ENCODE measurements around the gene C2CD4A.
A peak's percentile ranks its signal among the peaks of the same experiment; 100 is the strongest.

Gene C2CD4A

DNA sequence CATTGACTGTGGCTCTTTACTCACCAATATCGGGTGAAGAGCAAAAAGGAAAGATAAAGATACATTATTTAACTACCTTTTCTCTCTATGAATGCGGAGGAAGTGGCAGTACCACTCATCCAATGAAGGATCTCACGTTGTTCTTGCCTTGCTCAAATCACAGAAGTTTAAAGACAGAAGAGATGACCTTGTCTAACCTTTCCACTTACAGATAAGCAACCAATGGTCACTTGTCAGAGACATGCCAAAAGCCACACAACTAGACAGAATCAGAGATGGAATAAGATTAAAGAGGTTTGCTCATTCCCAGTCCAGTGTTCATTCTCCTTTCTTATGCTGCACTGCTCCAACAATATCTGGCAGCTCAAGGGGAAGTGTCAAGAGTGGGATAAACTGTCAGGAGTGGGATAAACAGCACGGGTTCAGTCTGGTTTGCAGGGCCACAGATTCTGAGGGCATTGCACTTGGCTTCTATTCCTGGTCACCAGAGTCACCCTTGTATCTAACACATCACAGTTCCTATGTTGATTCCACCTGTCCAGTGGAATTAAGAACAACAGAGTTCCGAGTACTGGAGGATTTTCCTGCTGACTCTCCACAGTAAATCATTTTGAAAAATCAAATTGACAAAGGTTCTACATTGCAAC is 13.2 kb upstream of the C2CD4A start:
- CTCF ChIA-PET: interaction anchor here (0.7 kb wide), 1 partner anchor 9 kb away, joined by 3 read pairs; no protein-coding TSS in a partner anchor
- H3K9me3 Mint-ChIP-seq: peaks cover 6% of the 10 kb centered on the region
- no peak for DNase-seq
- no peaks in the 10 kb centered on the region for H3K27me3 Mint-ChIP-seq
- H3K4me3 Mint-ChIP-seq: no peak overlapping the region
- peaks cover 13% of the 10 kb centered on the region for H3K36me3 Mint-ChIP-seq
- peaks cover 27% of the 10 kb centered on the region for H3K4me1 Mint-ChIP-seq
- H3K27ac Mint-ChIP-seq: no peak overlapping the region

DNA sequence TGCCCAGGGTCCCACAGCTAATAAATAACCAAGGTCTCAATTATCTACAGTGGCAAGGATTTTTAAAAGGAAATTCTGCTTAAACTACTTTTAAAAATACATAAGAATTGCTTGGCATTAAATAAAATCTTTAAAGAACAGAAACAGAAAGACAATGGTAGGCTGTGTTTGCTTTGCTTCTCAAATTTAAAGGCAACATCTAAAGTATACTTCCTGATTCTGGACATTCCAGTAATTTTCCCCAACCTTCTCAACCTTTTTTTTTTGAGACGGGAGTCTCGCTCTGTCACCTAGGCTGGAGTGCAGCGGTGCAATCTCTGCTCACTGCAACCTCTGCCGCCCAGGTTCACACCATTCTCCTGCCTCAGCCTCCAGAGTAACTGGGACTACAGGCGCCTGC is 11.8 kb upstream of the C2CD4A start:
- Mint-ChIP-seq H3K27me3 (no peaks in the 10 kb centered on the region), H3K4me3 (no peak overlapping the region)

DNA sequence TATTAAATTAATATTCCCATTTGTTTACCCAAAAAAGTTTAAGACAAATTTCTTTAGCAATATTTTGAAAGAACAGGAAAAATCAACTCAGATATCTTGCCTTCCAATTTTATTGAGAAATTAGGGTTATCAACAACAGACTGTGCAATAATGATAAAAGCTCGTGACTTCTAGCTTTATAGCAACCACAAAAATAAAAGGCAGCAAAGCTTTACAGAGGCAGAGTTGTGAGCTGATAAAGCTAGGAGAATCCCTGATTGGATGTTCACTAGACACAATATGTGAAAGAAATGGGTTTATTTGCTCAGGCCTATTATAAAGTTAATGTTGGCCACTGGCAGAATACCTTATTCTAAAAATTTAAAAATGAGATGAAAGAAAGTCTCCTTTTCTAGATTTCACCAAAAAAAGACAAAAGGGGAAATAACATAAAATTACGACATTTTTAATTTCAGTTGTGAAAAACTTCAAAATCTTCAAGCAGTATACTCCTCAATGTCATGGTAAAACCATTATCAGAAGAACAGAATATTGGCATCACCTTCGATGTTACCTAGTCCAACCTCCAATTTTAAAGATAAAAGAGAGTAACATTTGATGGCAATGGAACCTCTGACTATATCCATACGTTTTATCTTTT is 9.3 kb upstream of the C2CD4A start:
- CTCF ChIA-PET: no interaction called here
- Mint-ChIP-seq H3K4me3 (no peak overlapping the region), H3K27ac (no peak overlapping the region), H3K36me3 (peaks cover 6% of the 10 kb centered on the region), H3K9me3 (no peaks in the 10 kb centered on the region), H3K4me1 (peaks cover 48% of the 10 kb centered on the region), H3K27me3 (peaks cover 4% of the 10 kb centered on the region)
- DNase-seq: no peak

More for the DNA sequence above, 11.8 kb upstream of the C2CD4A start:
- Mint-ChIP-seq H3K4me1 (peaks cover 33% of the 10 kb centered on the region), H3K9me3 (peaks cover 2% of the 10 kb centered on the region), H3K27ac (no peak overlapping the region), H3K36me3 (peaks cover 9% of the 10 kb centered on the region)
- CTCF ChIA-PET: no interaction called here
- DNase-seq: no peak

DNA sequence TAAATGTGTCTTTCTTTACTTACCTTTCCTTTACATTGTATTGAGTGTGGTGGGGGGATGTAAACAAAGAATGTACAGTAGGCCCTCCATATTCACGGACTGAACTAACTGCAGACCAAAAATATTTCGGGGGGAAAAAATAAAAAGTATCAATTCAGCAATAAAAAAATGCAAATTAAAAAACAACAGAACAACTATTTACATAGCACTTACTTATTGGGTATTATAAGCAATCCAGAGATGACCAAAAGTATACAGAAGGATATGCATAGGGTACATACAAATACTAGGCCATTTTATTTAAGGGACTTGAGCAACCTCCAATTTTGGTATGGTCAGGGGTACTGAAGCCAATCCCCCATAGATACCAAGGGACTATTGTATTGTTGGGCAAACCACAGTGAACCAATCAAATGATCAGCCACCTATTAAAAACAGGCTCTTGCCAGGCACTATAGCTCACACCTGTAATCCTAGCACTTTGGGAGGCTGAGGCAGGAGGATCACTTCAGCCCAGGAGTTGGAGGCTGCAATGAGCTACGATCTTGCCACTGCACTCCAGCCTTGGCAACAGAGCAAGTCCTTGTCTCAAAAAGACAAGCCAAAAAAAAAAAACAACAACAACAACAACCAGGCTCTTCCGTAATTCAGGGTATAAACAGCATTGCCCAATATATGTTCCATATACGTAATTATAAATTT is 8.3 kb upstream of the C2CD4A start:
- peaks cover 6% of the 10 kb centered on the region for H3K36me3 Mint-ChIP-seq
- CTCF ChIA-PET: interaction anchor here (0.6 kb wide), 1 partner anchor 1378 kb away, joined by 3 read pairs; no protein-coding TSS in a partner anchor
- H3K27ac Mint-ChIP-seq: peak overlapping the region; percentile 45
- peaks cover 8% of the 10 kb centered on the region for H3K27me3 Mint-ChIP-seq
- H3K4me3 Mint-ChIP-seq: peak overlapping the region; percentile 58
- no peak for DNase-seq
- H3K9me3 Mint-ChIP-seq: no peaks in the 10 kb centered on the region
- H3K4me1 Mint-ChIP-seq: peaks cover 41% of the 10 kb centered on the region

DNA sequence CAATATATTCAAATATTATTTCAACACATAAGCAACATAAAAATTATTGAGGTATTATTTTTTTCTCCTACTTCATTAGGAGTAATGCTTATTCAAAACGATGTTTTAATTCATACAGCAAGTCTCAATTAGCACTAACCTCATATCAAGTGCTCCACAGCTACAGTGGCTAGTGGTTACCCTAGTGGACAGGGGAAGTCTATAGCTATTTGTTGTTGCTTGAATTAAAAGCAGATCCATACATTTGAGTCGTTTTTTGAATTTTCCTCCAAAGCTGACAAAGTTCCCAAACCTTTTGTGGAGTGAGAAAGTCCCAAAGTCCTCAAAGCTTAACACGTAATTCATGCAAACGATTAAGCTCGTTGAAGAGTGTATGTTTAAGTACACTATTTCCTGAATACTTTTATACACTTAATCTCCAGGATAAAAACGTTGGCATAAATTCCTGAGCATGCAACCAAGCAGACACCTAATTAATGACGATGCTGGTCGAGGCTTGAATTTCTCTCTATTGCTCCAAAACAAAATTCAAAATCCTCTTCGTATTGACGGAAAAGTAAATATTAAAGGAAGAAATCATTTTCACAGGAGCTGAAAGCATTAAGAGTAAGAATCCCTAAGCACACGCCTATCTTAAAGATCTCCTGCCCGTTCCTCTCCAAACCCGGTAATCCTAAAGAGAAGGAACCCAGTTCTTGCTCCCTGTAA is 7.5 kb upstream of the C2CD4A start:
- peaks cover 6% of the 10 kb centered on the region for H3K36me3 Mint-ChIP-seq
- H3K27me3 Mint-ChIP-seq: peaks cover 14% of the 10 kb centered on the region
- H3K4me3 Mint-ChIP-seq: peak overlapping the region; percentile 91
- DNase-seq: no peak
- H3K4me1 Mint-ChIP-seq: peaks cover 36% of the 10 kb centered on the region
- H3K27ac Mint-ChIP-seq: peak overlapping the region; percentile 99
- no peaks in the 10 kb centered on the region for H3K9me3 Mint-ChIP-seq
- CTCF ChIA-PET: interaction anchor here (0.5 to 0.6 kb wide), 2 partner anchors 224 to 1379 kb away, joined by 3 read pairs; no protein-coding TSS in a partner anchor

DNA sequence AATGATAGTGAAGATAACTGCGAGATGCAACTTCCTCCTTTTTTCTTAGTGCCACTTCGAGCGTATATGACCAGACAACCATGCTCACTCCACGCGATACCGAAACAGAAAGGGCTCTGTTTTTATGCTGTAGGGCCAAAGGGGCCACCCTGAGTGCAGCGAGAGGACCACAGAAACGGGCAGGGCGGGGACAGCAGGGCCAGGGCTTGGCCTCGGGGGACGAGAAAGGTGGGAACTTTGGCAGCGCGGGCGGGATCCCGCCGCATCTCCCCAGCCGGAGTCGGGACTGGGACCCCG is 7.0 kb upstream of the C2CD4A start:
- CTCF ChIA-PET: interaction anchor here (0.9 to 1.6 kb wide), 7 partner anchors 14 to 182 kb away, joined by 3 to 7 read pairs (median 4); no protein-coding TSS in a partner anchor
- Mint-ChIP-seq H3K27ac (peak overlapping the region; percentile 99), H3K4me1 (peaks cover 31% of the 10 kb centered on the region), H3K27me3 (peaks cover 19% of the 10 kb centered on the region), H3K36me3 (peaks cover 6% of the 10 kb centered on the region), H3K9me3 (no peaks in the 10 kb centered on the region), H3K4me3 (peak overlapping the region; percentile 91)
- peak; percentile 84 for DNase-seq

DNA sequence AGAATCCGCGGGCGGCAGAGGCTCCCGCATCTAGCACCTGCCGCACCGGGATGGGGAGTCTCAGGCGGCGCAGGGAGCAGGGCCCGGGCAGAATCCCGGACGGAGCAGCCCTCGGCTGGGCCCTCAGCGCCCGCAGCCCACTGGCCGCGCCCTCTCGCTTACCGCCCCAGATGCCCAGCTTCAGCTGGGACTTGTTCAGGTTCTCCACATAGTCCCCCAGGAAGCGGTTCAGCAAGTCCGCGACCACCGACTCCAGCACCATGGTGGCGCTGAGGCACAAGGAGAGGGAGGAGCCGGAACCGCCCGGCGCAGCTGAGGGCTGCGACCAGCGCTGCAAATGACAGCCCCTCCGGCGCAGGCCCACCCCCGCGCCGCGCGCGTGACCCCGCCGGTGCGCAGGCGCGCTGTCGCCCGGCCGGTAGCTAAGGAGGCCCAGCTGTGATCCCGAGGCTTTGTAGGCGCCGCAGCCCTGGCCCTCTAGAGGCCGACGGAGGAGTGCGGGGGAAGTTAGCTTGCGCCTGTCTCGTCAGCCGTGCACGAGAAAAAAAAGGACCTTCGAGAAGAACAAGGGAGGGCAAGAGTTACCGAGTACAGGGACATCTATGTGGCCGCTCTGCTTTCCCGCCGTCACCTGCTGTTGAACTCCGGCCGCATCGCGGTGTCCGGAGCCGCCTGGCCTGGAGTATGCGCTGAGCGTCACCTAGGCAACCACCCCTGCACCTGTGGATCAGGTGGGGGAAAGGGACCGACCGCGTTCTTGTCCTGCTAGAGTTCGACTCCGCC is 6.5 kb upstream of the C2CD4A start, which contains the start of gene VPS13C:
Gene VPS13C, minus strand, starts transcription at position 335 of the 783 bp plus-strand sequence. Its CDS starts 73 bp downstream, at position 262.
- Mint-ChIP-seq H3K4me1 (peaks cover 30% of the 10 kb centered on the region), H3K27ac (peak within 1 kb of the TSS; percentile 99), H3K4me3 (peak within 1 kb of the TSS; percentile 91), H3K36me3 (peaks cover 6% of the 10 kb centered on the region), H3K27me3 (peaks cover 24% of the 10 kb centered on the region), H3K9me3 (no peaks in the 10 kb centered on the region)
- DNase-seq: peak; percentile 93
- CTCF ChIA-PET: interaction anchor here (0.7 to 2.4 kb wide), 13 partner anchors 10 to 194 kb away, joined by 3 to 7 read pairs (median 4); no protein-coding TSS in a partner anchor

DNA sequence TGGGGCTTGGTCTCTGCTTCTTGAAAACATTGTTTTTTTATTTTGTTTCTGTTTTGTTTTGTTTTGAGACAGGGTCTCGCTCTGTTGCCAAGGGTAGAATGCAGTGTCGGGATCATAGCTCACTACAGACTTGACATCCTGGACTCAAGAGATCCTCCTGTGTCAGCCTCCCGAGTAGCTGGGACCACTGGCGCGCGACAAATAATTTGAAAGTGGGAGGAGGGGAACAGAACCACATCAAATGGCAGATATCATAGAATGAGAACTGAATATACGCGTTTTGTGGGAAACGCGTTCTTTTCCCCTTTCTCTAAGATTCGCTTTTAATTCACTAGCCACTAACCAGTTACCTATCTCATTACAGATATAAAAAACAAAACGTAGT is 5.9 kb upstream of the C2CD4A start:
- Mint-ChIP-seq H3K9me3 (no peaks in the 10 kb centered on the region), H3K36me3 (peaks cover 6% of the 10 kb centered on the region), H3K27me3 (peaks cover 27% of the 10 kb centered on the region), H3K4me1 (peaks cover 30% of the 10 kb centered on the region), H3K27ac (peak overlapping the region; percentile 99), H3K4me3 (peak overlapping the region; percentile 91)
- CTCF ChIA-PET: interaction anchor here (0.7 to 2.4 kb wide), 13 partner anchors 9 to 193 kb away, joined by 3 to 7 read pairs (median 4); no protein-coding TSS in a partner anchor
- DNase-seq: no peak

DNA sequence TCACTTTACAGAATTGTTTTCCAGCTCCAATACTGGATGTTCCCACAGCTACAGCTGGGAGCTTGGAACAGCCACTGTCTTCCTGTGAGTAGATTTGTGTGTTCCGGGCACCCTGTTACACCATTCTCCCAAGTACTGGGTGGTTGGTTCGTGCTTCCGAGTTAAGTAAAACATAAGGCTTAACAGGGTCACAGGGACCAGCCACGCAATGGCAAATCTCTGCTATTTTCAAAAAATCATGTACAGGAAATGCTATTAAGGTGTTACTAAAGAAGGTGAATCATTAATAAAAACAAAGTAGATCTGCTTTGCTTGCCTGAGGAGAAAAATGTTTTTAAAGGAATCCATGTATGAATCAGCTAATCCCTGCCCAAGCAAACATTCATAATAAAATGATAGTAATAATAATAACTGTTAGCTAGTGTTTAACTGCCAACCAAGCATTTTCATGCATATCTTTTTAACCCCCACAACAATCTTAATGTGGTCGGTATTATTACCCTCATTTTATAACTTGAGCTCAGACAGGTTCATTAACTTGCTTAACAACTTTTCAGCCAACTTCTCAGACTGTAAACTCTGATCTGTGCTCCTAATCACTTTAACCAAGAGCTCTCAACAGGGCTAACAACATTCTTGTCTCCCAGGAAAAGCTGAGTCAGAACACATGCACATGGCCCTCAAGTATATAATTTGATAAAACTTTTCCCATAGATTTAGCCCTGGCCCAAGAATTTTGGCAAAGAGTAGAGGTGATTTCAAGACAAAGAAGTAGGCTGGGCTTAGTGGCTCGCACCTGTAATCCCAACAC is 2.7 kb upstream of the C2CD4A start:
- H3K36me3 Mint-ChIP-seq: no peaks in the 10 kb centered on the region
- CTCF ChIA-PET: no interaction called here
- peaks cover 40% of the 10 kb centered on the region for H3K4me1 Mint-ChIP-seq
- DNase-seq: no peak
- H3K4me3 Mint-ChIP-seq: no peak overlapping the region
- H3K27ac Mint-ChIP-seq: no peak overlapping the region
- H3K9me3 Mint-ChIP-seq: no peaks in the 10 kb centered on the region
- peaks cover 53% of the 10 kb centered on the region for H3K27me3 Mint-ChIP-seq

DNA sequence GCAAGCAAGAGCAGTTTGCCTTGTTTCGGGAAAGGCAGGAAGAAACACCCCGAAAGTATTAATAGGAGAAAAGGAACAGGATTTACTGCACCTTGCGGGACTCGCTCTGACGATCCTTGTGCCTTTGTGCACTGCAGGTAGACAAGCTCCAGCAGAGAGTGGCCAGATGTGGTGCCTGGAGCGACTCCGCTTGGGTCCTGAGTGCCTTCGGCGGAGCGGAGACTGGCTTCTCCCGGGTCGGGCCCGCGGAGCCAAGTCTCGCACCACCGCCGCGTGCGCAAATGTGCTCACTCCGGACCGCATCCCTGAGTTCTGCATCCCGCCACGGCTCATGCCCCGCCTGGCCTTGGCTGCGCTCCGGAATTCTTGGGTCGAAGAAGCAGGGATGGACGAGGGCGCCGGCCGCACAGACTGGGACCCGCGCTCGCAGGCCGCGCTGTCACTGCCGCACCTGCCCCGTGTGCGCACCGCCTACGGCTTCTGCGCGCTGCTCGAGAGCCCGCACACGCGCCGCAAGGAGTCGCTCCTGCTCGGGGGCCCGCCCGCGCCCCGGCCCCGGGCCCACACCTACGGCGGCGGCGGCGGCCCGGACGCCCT is 769 bp downstream of the C2CD4A start:
- peak; percentile 26 for DNase-seq
- peaks cover 53% of the 10 kb centered on the region for H3K27me3 Mint-ChIP-seq
- H3K27ac Mint-ChIP-seq: peak overlapping the region; percentile 62
- peak overlapping the region; percentile 72 for H3K4me3 Mint-ChIP-seq
- H3K4me1 Mint-ChIP-seq: peaks cover 23% of the 10 kb centered on the region
- no peaks in the 10 kb centered on the region for H3K36me3 Mint-ChIP-seq
- no peaks in the 10 kb centered on the region for H3K9me3 Mint-ChIP-seq
- CTCF ChIA-PET: interaction anchor here (0.9 kb wide), 1 partner anchor 195 kb away, joined by 3 read pairs; no protein-coding TSS in a partner anchor

DNA sequence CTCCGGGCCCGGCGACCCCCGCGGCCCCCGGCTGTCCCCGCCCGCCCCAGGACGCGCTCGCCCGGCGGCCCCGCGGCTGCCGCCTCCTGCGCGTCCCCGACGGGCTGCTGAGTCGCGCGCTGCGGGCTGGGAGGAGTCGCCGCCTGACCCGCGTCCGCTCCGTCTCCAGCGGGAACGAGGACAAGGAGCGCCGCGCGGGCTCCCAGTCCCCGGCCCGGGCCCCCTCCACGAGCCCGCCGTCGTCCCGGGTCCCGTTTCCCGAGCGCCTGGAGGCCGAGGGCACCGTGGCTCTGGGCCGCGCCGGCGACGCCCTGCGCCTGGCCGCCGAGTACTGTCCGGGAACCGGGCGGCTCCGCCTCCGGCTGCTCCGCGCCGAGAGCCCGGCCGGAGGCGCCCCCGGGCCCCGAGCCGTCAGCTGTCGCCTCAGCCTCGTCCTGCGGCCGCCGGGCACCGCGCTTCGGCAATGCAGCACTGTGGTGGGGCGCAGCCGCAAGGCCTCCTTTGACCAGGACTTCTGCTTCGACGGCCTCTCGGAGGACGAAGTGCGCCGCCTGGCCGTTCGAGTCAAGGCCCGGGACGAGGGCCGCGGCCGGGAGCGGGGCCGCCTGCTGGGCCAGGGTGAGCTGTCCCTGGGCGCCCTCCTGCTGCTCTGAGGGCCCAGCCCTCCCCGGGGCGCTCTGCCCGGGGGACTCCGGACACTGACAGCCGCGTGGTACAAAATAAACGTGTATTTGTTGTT is 1.5 kb downstream of the C2CD4A start:
- DNase-seq: peak; percentile 34
- no peak overlapping the region for H3K27ac Mint-ChIP-seq
- H3K4me1 Mint-ChIP-seq: peaks cover 23% of the 10 kb centered on the region
- H3K9me3 Mint-ChIP-seq: no peaks in the 10 kb centered on the region
- CTCF ChIA-PET: no interaction called here
- peaks cover 50% of the 10 kb centered on the region for H3K27me3 Mint-ChIP-seq
- H3K36me3 Mint-ChIP-seq: no peaks in the 10 kb centered on the region
- peak overlapping the region; percentile 71 for H3K4me3 Mint-ChIP-seq

DNA sequence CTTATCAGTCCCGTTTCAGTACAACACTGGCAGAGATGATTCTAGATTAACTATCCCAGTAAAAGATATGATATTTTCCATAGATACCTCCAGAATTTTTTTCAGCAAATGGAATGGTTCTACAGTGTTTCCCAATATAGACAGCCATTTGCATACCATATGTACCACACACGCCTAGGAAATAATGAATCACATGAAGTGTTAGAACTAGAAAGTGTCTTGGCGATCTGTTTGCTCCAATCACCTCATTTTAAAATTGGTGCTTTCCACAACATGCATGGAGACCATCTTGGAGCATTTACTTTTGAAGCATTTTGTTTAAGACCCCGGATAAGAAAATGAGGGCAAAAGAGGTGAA is 2.0 kb downstream of the C2CD4A start:
- CTCF ChIA-PET: no interaction called here
- H3K4me3 Mint-ChIP-seq: peak overlapping the region; percentile 71
- peaks cover 46% of the 10 kb centered on the region for H3K27me3 Mint-ChIP-seq
- no peaks in the 10 kb centered on the region for H3K9me3 Mint-ChIP-seq
- H3K27ac Mint-ChIP-seq: no peak overlapping the region
- H3K36me3 Mint-ChIP-seq: no peaks in the 10 kb centered on the region
- no peak for DNase-seq
- H3K4me1 Mint-ChIP-seq: peaks cover 23% of the 10 kb centered on the region
